WTC11 (cell line): Measurements from ENCODE around the gene PLCB3. TPM values are rescaled to one million over a fixed set of nuclear protein-coding genes. Genes with fewer than 3 reads are reported as not detected.

ENCODE experiments used
- ATAC-seq: fragments of 200-7000 bp; cut with Tn5 transposase; 2 replicates; pipeline ENCODE4 v1.10.0; 2021; ENCODE audit warnings: mild to moderate bottlenecking, moderate library complexity
- CTCF ChIA-PET: fragments of 300-600 bp; sonication (Branson Sonifier 250); formaldehyde crosslinking; loops from one replicate; lab custom pipeline; 2021; ENCODE audit warnings: antibody characterized with exemption; lab: Charles Lee
- POLR2A ChIA-PET: fragments of 350-600 bp; sonication (Branson Sonifier 250); formaldehyde crosslinking; loops from one replicate; lab custom pipeline; 2021; ENCODE audit warnings: antibody characterized with exemption; lab: Charles Lee
- DNase-seq: peaks from one replicate; pipeline ENCODE4 v3.0.0; 2021; ENCODE audit warnings: low spot score
- H3K27ac Mint-ChIP-seq: 2 replicates; pipeline ENCODE4 v1.8.0; 2021; ENCODE audit warnings: mixed read lengths
- H3K27me3 Mint-ChIP-seq: 2 replicates; pipeline ENCODE4 v1.8.0; 2021; ENCODE audit warnings: low read depth, mild to moderate bottlenecking, moderate library complexity, mixed read lengths
- H3K36me3 Mint-ChIP-seq: 2 replicates; pipeline ENCODE4 v1.8.0; 2021; ENCODE audit warnings: mixed read lengths
- H3K4me1 Mint-ChIP-seq: 2 replicates; pipeline ENCODE4 v1.8.0; 2022; ENCODE audit warnings: mixed read lengths
- H3K4me3 Mint-ChIP-seq: 2 replicates; pipeline ENCODE4 v1.8.0; 2021; ENCODE audit warnings: mild to moderate bottlenecking, moderate library complexity, mixed read lengths
- H3K9me3 Mint-ChIP-seq: 2 replicates; pipeline ENCODE4 v1.8.0; 2021; ENCODE audit warnings: mixed read lengths
- AFF4 ChIP-seq: sonication (generic); formaldehyde crosslinking; IDR thresholded peaks from 2 replicates; pipeline ENCODE4 v1.8.1; 2023; ENCODE audit warnings: mild to moderate bottlenecking, missing genetic modification reagents, borderline replicate concordance
- AR ChIP-seq: fragments of 250-450 bp; sonication (Bioruptor Pico); IDR thresholded peaks from 2 replicates; pipeline ENCODE4 v1.9.0; 2021; ENCODE audit warnings: mild to moderate bottlenecking
- ARID4B ChIP-seq: sonication (generic); formaldehyde crosslinking; IDR thresholded peaks from 2 replicates; pipeline ENCODE4 v1.8.0; 2023; ENCODE audit warnings: missing genetic modification reagents, mild to moderate bottlenecking, borderline replicate concordance
- CDX4 ChIP-seq: fragments of 250-450 bp; sonication (Bioruptor Pico); IDR thresholded peaks from 2 replicates; pipeline ENCODE4 v1.9.0; 2021; ENCODE audit warnings: moderate library complexity, mild to moderate bottlenecking, inconsistent platforms, borderline replicate concordance
- CREM ChIP-seq: sonication (generic); formaldehyde crosslinking; IDR thresholded peaks from 2 replicates; pipeline ENCODE4 v1.8.1; 2022; ENCODE audit warnings: mild to moderate bottlenecking, missing genetic modification reagents, moderate library complexity
- ESRRA ChIP-seq: sonication (generic); formaldehyde crosslinking; IDR thresholded peaks from 2 replicates; pipeline ENCODE4 v1.8.1; 2022; ENCODE audit warnings: mild to moderate bottlenecking, missing genetic modification reagents, borderline replicate concordance
- ETV6 ChIP-seq: sonication (generic); formaldehyde crosslinking; IDR thresholded peaks from 2 replicates; pipeline ENCODE4 v1.8.1; 2022; ENCODE audit warnings: mild to moderate bottlenecking, missing genetic modification reagents
- FOXJ3 ChIP-seq: sonication (generic); formaldehyde crosslinking; IDR thresholded peaks from 2 replicates; pipeline ENCODE4 v1.9.0; 2021; ENCODE audit warnings: missing genetic modification reagents, mild to moderate bottlenecking, borderline replicate concordance
- FOXP1 ChIP-seq: sonication (generic); formaldehyde crosslinking; IDR thresholded peaks from 2 replicates; pipeline ENCODE4 v1.8.0; 2022; ENCODE audit warnings: missing genetic modification reagents, mild to moderate bottlenecking, moderate library complexity, borderline replicate concordance
- FOXP4 ChIP-seq: sonication (generic); formaldehyde crosslinking; IDR thresholded peaks from 2 replicates; pipeline ENCODE4 v1.8.0; 2022; ENCODE audit warnings: mild to moderate bottlenecking, missing genetic modification reagents
- IRF1 ChIP-seq: sonication (generic); formaldehyde crosslinking; IDR thresholded peaks from 2 replicates; pipeline ENCODE4 v1.8.0; 2023; ENCODE audit warnings: missing genetic modification reagents
- NFATC4 ChIP-seq: fragments of 250-450 bp; sonication (Bioruptor Pico); IDR thresholded peaks from 2 replicates; pipeline ENCODE4 v1.9.0; 2021; ENCODE audit warnings: mild to moderate bottlenecking
- NR1H2 ChIP-seq: sonication (generic); formaldehyde crosslinking; IDR thresholded peaks from 2 replicates; pipeline ENCODE4 v1.9.0; 2021; ENCODE audit warnings: mild to moderate bottlenecking, moderate library complexity, missing genetic modification reagents
- SOX15 ChIP-seq: fragments of 250-450 bp; sonication (Bioruptor Pico); IDR thresholded peaks from 2 replicates; pipeline ENCODE4 v1.9.0; 2021; ENCODE audit warnings: mild to moderate bottlenecking
- ZNF121 ChIP-seq: sonication (generic); formaldehyde crosslinking; IDR thresholded peaks from 2 replicates; pipeline ENCODE4 v1.8.0; 2023; ENCODE audit warnings: missing genetic modification reagents
- ZNF219 ChIP-seq: sonication (generic); formaldehyde crosslinking; IDR thresholded peaks from 2 replicates; pipeline ENCODE4 v1.8.0; 2023; ENCODE audit warnings: missing genetic modification reagents, mild to moderate bottlenecking, borderline replicate concordance
- total RNA-seq: library from RNA; stranded (reverse); gene quantifications from 3 replicates; pipeline ENCODE4 v1.2.3, GENCODE V29; 2021

Gene PLCB3
- total RNA-seq, 1 experiment from 2014 or later = 97.4 TPM

- TF ChIP-seq ZNF219 (CRISPR knock-in tag) (no peak), SOX15 (CRISPR knock-in tag) (no peak), IRF1 (CRISPR knock-in tag) (no peak), ESRRA (CRISPR knock-in tag) (no peak), CDX4 (CRISPR knock-in tag) (no peak), FOXJ3 (no peak), ETV6 (CRISPR knock-in tag) (no peak), NFATC4 (CRISPR knock-in tag) (no peak), AFF4 (no peak), ZNF121 (CRISPR knock-in tag) (no peak), NR1H2 (CRISPR knock-in tag) (no peak), AR (CRISPR knock-in tag) (no peak), FOXP1 (CRISPR knock-in tag) (no peak)
- TF ChIP-seq, all 79 proteins: peak for 0
Observed at GRCh38 chr11:64258946-64259532, 7.7 kb downstream of the PLCB3 start (continued).

- TF ChIP-seq FOXP4 (no peak), CREM (CRISPR knock-in tag) (no peak), ARID4B (no peak)
- H3K4me1 Mint-ChIP-seq = no peaks in the 10 kb centered on the region; the same call in 1 of the 2 replicates
- CTCF ChIA-PET = interaction anchor here (1.2 kb wide), 1 partner anchor 55 kb away, joined by 3 read pairs; no protein-coding TSS in a partner anchor
- no peak overlapping the region; the same call in 1 of the 2 replicates for H3K27ac Mint-ChIP-seq
- peaks cover 37% of the 10 kb centered on the region for H3K36me3 Mint-ChIP-seq
- no peak overlapping the region for H3K4me3 Mint-ChIP-seq
- POLR2A ChIA-PET = no interaction called here
- no peak for ATAC-seq
- H3K9me3 Mint-ChIP-seq = no peaks in the 10 kb centered on the region
- no peak for DNase-seq
- H3K27me3 Mint-ChIP-seq = no peaks in the 10 kb centered on the region
Observed at GRCh38 chr11:64259533-64260067, 8.3 kb downstream of the PLCB3 start.
